ENCODE data around the gene AGTPBP1. TPM values are rescaled to one million over a fixed set of nuclear protein-coding genes. Genes with fewer than 3 reads are reported as not detected.

Gene AGTPBP1
- total and polyA plus RNA-seq, 5 donors: 11.0 to 54.8 (median 48.0) TPM

- Histone ChIP-seq H3K27me3 (ENCODE audit: control insufficient read depth, insufficient read depth) (no peaks in the 10 kb centered on the region), H3K4me1 (ENCODE audit: control insufficient read depth, insufficient read depth, low read length) (no peaks in the 10 kb centered on the region), H3K4me3 (ENCODE audit: low read length) (no peak overlapping the region), H3K9me3 (ENCODE audit: control insufficient read depth, low read length) (no peaks in the 10 kb centered on the region), H3K27ac (ENCODE audit: low read length) (no peak overlapping the region)
- DNase-seq (peak; percentile 20 to 58 (median 53)), ATAC-seq (no peak)
- intact Hi-C loops (cut with DNase I): no loop called here
- 58% methylated on average over 14 of the region's 14 CpGs for WGBS
Measured at GRCh38 chr9:85743275-85744128, 1.7 kb upstream of the AGTPBP1 start.

- Histone ChIP-seq H3K27me3 (ENCODE audit: control insufficient read depth, insufficient read depth) (no peaks in the 10 kb centered on the region), H3K27ac (ENCODE audit: low read length) (no peak overlapping the region), H3K4me3 (ENCODE audit: low read length) (peak overlapping the region; percentile 50), H3K9me3 (ENCODE audit: control insufficient read depth, low read length) (no peaks in the 10 kb centered on the region), H3K4me1 (ENCODE audit: control insufficient read depth, insufficient read depth, low read length) (no peaks in the 10 kb centered on the region)
- WGBS: 3% methylated on average over 4 of the region's 4 CpGs
- ATAC-seq (no peak), DNase-seq (no peak)
- intact Hi-C loops (cut with DNase I): no loop called here
Measured at GRCh38 chr9:85742597-85742936, 813 bp upstream of the AGTPBP1 start.

GRCh38 chr9:85741095-85741874 lies 469 bp downstream of the AGTPBP1 start:
- under 1% methylated on average over 75 of the region's 75 CpGs for WGBS
- no peaks in the 10 kb centered on the region for H3K9me3 ChIP-seq (ENCODE audit: control insufficient read depth, low read length)
- peak overlapping the region; percentile 50 for H3K4me3 ChIP-seq (ENCODE audit: low read length)
- H3K27ac ChIP-seq (ENCODE audit: low read length): peak overlapping the region; percentile 65
- ATAC-seq (peak; percentile 51 to 65), DNase-seq (peak in 2 of 3 donors; percentile 41 to 76)
- no peaks in the 10 kb centered on the region for H3K4me1 ChIP-seq (ENCODE audit: control insufficient read depth, insufficient read depth, low read length)
- intact Hi-C loops (cut with DNase I): no loop called here
- no peaks in the 10 kb centered on the region for H3K27me3 ChIP-seq (ENCODE audit: control insufficient read depth, insufficient read depth)

- H3K4me1 ChIP-seq (ENCODE audit: control insufficient read depth, insufficient read depth, low read length): no peaks in the 10 kb centered on the region
- no peaks in the 10 kb centered on the region for H3K9me3 ChIP-seq (ENCODE audit: control insufficient read depth, low read length)
- ATAC-seq (peak in 1 of 2 donors; percentile 2), DNase-seq (no peak)
- intact Hi-C loops (cut with DNase I): no loop called here
- WGBS: 7% methylated on average over 8 of the region's 8 CpGs
- peak overlapping the region; percentile 65 for H3K27ac ChIP-seq (ENCODE audit: low read length)
- H3K4me3 ChIP-seq (ENCODE audit: low read length): peak overlapping the region; percentile 50
- H3K27me3 ChIP-seq (ENCODE audit: control insufficient read depth, insufficient read depth): no peaks in the 10 kb centered on the region
Measured at GRCh38 chr9:85740787-85741094, 1.0 kb downstream of the AGTPBP1 start.

GRCh38 chr9:85738509-85738908 lies 3.2 kb downstream of the AGTPBP1 start:
- no peaks in the 10 kb centered on the region for H3K27me3 ChIP-seq (ENCODE audit: control insufficient read depth, insufficient read depth)
- 53% methylated on average over 2 of the region's 2 CpGs for WGBS
- no peak overlapping the region for H3K4me3 ChIP-seq (ENCODE audit: low read length)
- intact Hi-C loops (cut with DNase I): no loop called here
- ATAC-seq: no peak
- no peaks in the 10 kb centered on the region for H3K4me1 ChIP-seq (ENCODE audit: control insufficient read depth, insufficient read depth, low read length)
- no peak overlapping the region for H3K27ac ChIP-seq (ENCODE audit: low read length)
- peak in 2 of 3 donors; percentile 42 to 47 for DNase-seq
- no peaks in the 10 kb centered on the region for H3K9me3 ChIP-seq (ENCODE audit: control insufficient read depth, low read length)

- no peak for DNase-seq
- intact Hi-C loops (cut with DNase I): no loop called here
- ATAC-seq: no peak
- no peaks in the 10 kb centered on the region for H3K27me3 ChIP-seq (ENCODE audit: control insufficient read depth, insufficient read depth)
- H3K4me1 ChIP-seq (ENCODE audit: control insufficient read depth, insufficient read depth, low read length): no peaks in the 10 kb centered on the region
- no peaks in the 10 kb centered on the region for H3K9me3 ChIP-seq (ENCODE audit: control insufficient read depth, low read length)
- WGBS: 88% methylated on average over 3 of the region's 3 CpGs
- H3K4me3 ChIP-seq (ENCODE audit: low read length): no peak overlapping the region
- no peak overlapping the region for H3K27ac ChIP-seq (ENCODE audit: low read length)
Measured at GRCh38 chr9:85737671-85738070, 4.1 kb downstream of the AGTPBP1 start.

GRCh38 chr9:85730916-85731630 lies 10.7 kb downstream of the AGTPBP1 start:
- WGBS: 59% methylated on average over 4 of the region's 4 CpGs

GRCh38 chr9:85729882-85730281 lies 11.9 kb downstream of the AGTPBP1 start:
- no peak overlapping the region for H3K4me3 ChIP-seq (ENCODE audit: low read length)
- no peaks in the 10 kb centered on the region for H3K27me3 ChIP-seq (ENCODE audit: control insufficient read depth, insufficient read depth)
- no peak for DNase-seq
- ATAC-seq: peak; percentile 43 to 52
- peak overlapping the region; percentile 27 for H3K27ac ChIP-seq (ENCODE audit: low read length)
- peaks cover 4% of the 10 kb centered on the region for H3K4me1 ChIP-seq (ENCODE audit: control insufficient read depth, insufficient read depth, low read length)
- intact Hi-C loops (cut with DNase I): no loop called here
- H3K9me3 ChIP-seq (ENCODE audit: control insufficient read depth, low read length): no peaks in the 10 kb centered on the region

More at GRCh38 chr9:85730916-85731630, 10.7 kb downstream of the AGTPBP1 start:
- ATAC-seq (peak in 1 of 2 donors; percentile 50), DNase-seq (no peak)
- no peaks in the 10 kb centered on the region for H3K9me3 ChIP-seq (ENCODE audit: control insufficient read depth, low read length)
- intact Hi-C loops (cut with DNase I): no loop called here
- no peak overlapping the region for H3K27ac ChIP-seq (ENCODE audit: low read length)
- H3K4me1 ChIP-seq (ENCODE audit: control insufficient read depth, insufficient read depth, low read length): peaks cover 4% of the 10 kb centered on the region
- no peaks in the 10 kb centered on the region for H3K27me3 ChIP-seq (ENCODE audit: control insufficient read depth, insufficient read depth)
- H3K4me3 ChIP-seq (ENCODE audit: low read length): no peak overlapping the region

- 33% methylated on average over 2 of the region's 2 CpGs for WGBS
- ATAC-seq (no peak), DNase-seq (no peak)
- Histone ChIP-seq H3K9me3 (ENCODE audit: control insufficient read depth, low read length) (no peaks in the 10 kb centered on the region), H3K27me3 (ENCODE audit: control insufficient read depth, insufficient read depth) (no peaks in the 10 kb centered on the region), H3K4me1 (ENCODE audit: control insufficient read depth, insufficient read depth, low read length) (peaks cover 4% of the 10 kb centered on the region), H3K4me3 (ENCODE audit: low read length) (no peak overlapping the region), H3K27ac (ENCODE audit: low read length) (no peak overlapping the region)
- intact Hi-C loops (cut with DNase I): no loop called here
Measured at GRCh38 chr9:85727500-85727899, 14.3 kb downstream of the AGTPBP1 start.

- intact Hi-C loops (cut with DNase I): no loop called here
- ATAC-seq (no peak), DNase-seq (no peak)
- Histone ChIP-seq H3K27ac (ENCODE audit: low read length) (no peak overlapping the region), H3K4me3 (ENCODE audit: low read length) (no peak overlapping the region), H3K4me1 (ENCODE audit: control insufficient read depth, insufficient read depth, low read length) (peaks cover 4% of the 10 kb centered on the region), H3K9me3 (ENCODE audit: control insufficient read depth, low read length) (no peaks in the 10 kb centered on the region), H3K27me3 (ENCODE audit: control insufficient read depth, insufficient read depth) (no peaks in the 10 kb centered on the region)
- WGBS: 94% methylated on average over 4 of the region's 4 CpGs
Measured at GRCh38 chr9:85726737-85727136, 15.0 kb downstream of the AGTPBP1 start.

- Histone ChIP-seq H3K9me3 (ENCODE audit: control insufficient read depth, low read length) (no peaks in the 10 kb centered on the region), H3K27ac (ENCODE audit: low read length) (no peak overlapping the region), H3K27me3 (ENCODE audit: control insufficient read depth, insufficient read depth) (no peaks in the 10 kb centered on the region), H3K4me3 (ENCODE audit: low read length) (no peak overlapping the region), H3K4me1 (ENCODE audit: control insufficient read depth, insufficient read depth, low read length) (no peaks in the 10 kb centered on the region)
- intact Hi-C loops (cut with DNase I): no loop called here
- 84% methylated on average over 7 of the region's 7 CpGs for WGBS
- ATAC-seq (no peak), DNase-seq (peak in 1 of 3 donors; percentile 39)
Measured at GRCh38 chr9:85723215-85723614, 18.5 kb downstream of the AGTPBP1 start.

All from right cardiac atrium (tissue), 5 donors.